Astrocyte of the cerebellum (primary cell): ENCODE measurements around the gene WDR82.

Experiments
- DNase-seq: peaks from one replicate; pipeline ENCODE4 v3.0.0-alpha.2; 2011; ENCODE audit warnings: low read depth
- H3K4me3 ChIP-seq: 2 replicates; pipeline ENCODE4 v1.5.1; 2011; ENCODE audit warnings: mild to moderate bottlenecking, low read depth, low read length, moderate library complexity
- in situ Hi-C: cut with HindIII; loops from 2 replicates; pipeline ENCODE4 v1.10.0; 2017; ENCODE audit warnings: low sequenced_read_pairs
- TF ChIP-seq, protein P1 (sequence below): IDR thresholded peaks from 2 replicates; pipeline ENCODE4 v1.5.1; 2012; ENCODE audit warnings: low read length, low read depth, moderate library complexity, mild to moderate bottlenecking; ENCODE audit errors: missing control alignments

Gene WDR82

DNA sequence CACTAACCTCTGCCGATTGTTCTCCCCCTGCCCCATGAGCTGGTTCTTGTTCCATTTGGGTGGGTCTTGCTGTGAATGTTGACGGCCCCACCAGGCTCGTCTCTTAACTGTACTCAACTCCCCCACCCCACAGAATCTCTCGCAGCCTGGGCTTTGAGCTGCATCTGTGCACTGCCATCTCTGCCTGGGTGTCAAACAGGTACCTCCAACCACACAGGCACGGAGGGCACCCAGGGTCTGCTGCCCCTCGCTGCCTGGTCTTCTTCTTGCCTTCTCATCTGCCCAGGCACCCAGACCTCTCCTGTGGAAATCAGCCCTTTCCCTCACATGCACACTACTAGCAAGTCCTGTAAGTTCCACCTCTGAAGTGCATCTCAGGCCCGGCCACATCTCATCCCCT lies 63.1 kb downstream of the WDR82 start:
- no peak for DNase-seq
- TF ChIP-seq, protein P1, sequence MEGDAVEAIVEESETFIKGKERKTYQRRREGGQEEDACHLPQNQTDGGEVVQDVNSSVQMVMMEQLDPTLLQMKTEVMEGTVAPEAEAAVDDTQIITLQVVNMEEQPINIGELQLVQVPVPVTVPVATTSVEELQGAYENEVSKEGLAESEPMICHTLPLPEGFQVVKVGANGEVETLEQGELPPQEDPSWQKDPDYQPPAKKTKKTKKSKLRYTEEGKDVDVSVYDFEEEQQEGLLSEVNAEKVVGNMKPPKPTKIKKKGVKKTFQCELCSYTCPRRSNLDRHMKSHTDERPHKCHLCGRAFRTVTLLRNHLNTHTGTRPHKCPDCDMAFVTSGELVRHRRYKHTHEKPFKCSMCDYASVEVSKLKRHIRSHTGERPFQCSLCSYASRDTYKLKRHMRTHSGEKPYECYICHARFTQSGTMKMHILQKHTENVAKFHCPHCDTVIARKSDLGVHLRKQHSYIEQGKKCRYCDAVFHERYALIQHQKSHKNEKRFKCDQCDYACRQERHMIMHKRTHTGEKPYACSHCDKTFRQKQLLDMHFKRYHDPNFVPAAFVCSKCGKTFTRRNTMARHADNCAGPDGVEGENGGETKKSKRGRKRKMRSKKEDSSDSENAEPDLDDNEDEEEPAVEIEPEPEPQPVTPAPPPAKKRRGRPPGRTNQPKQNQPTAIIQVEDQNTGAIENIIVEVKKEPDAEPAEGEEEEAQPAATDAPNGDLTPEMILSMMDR = no peak
- H3K4me3 ChIP-seq = no peak overlapping the region
- in situ Hi-C loops = no loop called here

DNA sequence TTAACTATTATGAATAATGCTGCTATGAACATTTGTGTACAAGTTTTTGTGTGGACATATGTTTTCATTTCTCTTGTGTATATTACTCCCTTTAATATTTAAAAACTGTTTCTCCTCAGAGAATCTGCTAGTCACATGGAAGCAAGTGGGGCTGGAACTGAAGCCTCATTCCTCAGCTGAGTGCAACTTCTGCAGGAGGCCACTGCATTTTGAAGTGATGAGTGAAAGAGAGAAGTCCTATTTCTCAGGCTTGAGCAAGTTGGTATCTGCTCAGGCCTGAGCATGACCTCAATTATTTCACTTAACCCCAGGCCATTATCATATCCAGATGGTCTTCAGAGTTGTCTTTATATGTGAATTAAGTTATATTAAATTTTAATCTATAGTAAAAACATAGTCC lies 64.5 kb downstream of the WDR82 start:
- H3K4me3 ChIP-seq = no peak overlapping the region
- TF ChIP-seq, protein P1 = no peak
- no peak for DNase-seq
- in situ Hi-C loops = no loop called here

DNA sequence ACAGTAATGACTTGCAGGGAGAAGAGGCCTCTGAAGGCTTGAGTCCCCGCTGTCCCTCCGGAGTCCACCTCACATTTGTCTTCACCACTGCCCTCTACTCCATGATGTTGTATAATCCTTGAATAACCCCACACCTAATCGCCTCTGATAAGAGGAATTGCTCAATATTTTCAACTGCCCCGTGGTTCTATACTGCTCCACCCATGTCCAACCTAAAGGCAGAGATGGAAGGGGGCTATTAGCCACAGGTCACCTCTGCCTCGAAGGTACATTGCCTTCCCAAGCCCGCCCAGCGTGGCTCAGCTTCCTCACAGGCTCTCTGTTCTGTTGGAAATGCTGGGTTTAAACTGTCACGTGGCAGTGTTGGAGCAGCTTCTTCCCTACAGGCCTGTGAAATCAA lies 65.4 kb downstream of the WDR82 start:
- in situ Hi-C loops = no loop called here
- TF ChIP-seq, protein P1 = no peak
- no peak for DNase-seq
- no peak overlapping the region for H3K4me3 ChIP-seq

DNA sequence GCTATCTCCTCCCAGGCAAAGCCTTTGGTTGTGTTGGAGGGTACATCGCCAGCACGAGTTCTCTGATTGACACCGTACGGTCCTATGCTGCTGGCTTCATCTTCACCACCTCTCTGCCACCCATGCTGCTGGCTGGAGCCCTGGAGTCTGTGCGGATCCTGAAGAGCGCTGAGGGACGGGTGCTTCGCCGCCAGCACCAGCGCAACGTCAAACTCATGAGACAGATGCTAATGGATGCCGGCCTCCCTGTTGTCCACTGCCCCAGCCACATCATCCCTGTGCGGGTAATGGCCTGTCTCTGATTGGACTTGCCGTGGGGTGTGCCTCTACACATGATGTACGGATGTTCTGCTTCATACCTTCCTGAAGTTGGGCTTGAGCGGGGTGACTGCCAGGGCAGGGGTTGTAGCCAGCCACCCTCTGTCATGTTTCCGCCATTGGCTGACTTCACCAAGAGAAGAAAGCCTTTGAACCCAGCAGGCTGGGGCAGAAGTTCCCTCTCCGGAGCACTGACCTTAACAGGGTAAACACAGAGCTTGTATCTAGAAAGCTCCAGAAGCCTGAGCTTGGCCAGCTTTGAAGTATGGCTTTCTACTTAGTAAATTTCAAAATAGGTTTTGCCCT lies 67.1 kb downstream of the WDR82 start:
- DNase-seq = no peak
- no peak overlapping the region for H3K4me3 ChIP-seq
- in situ Hi-C loops = no loop called here
- TF ChIP-seq, protein P1 = no peak

DNA sequence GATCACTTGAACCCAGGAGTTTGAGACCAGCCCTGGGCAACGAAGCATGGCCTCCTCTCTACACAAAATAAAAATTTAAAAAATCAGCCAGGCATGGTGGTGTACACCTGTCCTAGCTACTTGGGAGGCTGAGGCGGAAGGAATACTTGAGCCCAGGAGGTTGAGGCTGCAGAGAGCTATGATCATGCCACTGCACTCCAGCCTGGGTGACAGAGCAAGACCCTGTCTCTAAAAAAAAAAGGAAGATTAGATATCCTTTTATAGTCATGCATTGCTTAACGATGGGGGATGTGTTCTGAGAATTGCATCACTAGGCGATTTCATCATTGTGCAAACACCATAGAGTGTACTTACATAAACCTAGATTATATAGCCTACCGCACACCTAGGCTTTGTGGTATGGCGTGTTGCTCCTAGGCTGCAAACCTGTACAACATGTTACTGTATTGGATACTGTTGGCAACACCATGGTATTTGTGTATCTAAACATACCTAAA lies 67.9 kb downstream of the WDR82 start:
- in situ Hi-C loops = no loop called here
- H3K4me3 ChIP-seq = no peak overlapping the region
- DNase-seq = no peak
- TF ChIP-seq, protein P1 = no peak

DNA sequence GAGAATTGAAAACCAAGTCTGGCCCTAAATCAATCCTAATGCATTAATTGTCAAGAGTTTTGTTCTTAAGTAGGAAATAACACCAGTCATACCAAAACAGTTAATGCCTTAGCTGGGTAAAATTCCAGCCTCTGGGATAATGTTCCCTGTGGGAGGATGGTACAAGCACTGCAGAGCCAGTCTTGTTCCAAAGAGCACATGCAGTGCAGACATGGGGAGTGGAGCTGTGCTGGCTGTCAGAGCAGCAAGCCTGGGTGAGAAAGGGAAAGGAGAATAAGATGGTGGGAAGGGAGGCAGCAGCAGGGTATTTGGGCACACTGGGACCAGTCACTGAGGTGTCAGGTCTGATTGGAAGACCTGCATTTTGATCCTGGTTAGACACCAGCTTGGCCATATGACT lies 68.4 kb downstream of the WDR82 start:
- DNase-seq = no peak
- no peak overlapping the region for H3K4me3 ChIP-seq
- TF ChIP-seq, protein P1 = no peak
- in situ Hi-C loops = no loop called here
